Retinal pigment epithelial cell (primary cell): Measurements from ENCODE around the gene OTULIN.

Source experiments
- DNase-seq: peaks from one replicate; pipeline ENCODE4 v3.0.0-alpha.2; 2010; ENCODE audit warnings: low read depth
- H3K4me3 ChIP-seq: 2 replicates; pipeline ENCODE4 v1.5.1; 2011; ENCODE audit warnings: mild to moderate bottlenecking, low read length, control low read depth, moderate library complexity
- CTCF ChIP-seq: conservative IDR thresholded peaks from 2 replicates; pipeline ENCODE4 v1.5.1; 2011; ENCODE audit warnings: low read depth, low read length, control low read depth, inconsistent platforms

OTULIN gene

GRCh38 chr5:14696057-14696456 lies 31.5 kb downstream of the OTULIN start:
- DNase-seq: no peak
- TF ChIP-seq CTCF: no peak
- no peak overlapping the region for H3K4me3 ChIP-seq

DNA sequence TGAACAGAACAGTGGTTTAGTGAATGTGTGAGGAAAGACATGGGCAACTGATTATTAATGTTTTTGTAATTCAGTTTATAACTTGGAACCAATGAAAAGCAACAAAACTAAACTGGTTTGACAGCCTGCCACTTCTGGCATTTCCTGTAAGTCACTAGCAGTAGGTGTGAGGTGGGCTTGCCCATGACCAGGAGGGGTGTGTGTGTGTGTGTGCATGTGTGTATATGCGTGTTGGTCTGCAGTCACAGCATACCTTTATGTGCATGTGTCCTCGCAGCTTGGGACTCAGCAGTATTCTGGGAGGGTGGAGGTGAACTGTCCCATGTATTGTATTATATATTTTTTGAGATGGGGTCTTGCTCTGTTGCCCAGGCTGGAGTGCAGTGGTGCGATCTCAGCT lies 32.3 kb downstream of the OTULIN start:
- DNase-seq: no peak
- H3K4me3 ChIP-seq: no peak overlapping the region
- TF ChIP-seq CTCF: no peak

DNA sequence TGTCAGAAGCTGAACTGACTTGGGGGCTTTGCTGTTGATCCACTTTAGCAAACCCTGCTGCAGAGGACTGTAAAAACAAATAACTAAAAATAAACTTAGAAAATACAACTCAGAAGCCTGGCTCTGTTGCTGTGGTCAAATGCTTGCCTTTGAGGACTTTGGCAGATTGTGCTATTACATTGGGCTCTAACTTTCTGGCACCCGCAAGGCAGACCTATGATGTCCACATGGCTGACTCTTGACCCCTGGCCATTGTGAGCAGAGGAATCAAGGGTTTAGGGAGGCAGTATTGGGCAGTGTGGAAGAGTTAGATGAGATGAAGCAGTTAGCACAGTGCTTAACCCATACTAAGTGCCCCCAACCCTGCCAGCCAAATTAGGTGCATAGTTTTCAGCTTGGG lies 34.0 kb downstream of the OTULIN start:
- TF ChIP-seq CTCF: no peak
- no peak for DNase-seq
- H3K4me3 ChIP-seq: no peak overlapping the region

DNA sequence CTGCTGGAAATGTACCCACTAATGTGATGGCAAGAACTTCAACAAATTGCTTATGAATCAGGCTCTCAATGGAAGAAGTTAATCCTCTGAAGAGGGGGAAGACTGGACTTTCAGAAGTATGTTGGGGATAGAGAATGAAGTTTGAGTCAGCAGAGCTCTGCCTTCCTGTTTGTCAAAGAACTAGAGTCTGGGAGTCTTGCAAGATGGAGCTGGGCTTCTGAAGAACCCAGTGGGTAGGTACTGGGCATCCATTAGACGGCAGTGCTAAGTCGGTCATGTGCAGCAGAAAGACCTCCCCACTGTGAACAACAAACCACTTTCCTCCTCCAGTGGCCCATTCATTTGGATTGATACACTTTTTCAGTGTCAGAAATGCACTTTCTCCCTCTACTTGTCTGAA lies 34.6 kb downstream of the OTULIN start:
- DNase-seq: no peak
- no peak for TF ChIP-seq CTCF
- no peak overlapping the region for H3K4me3 ChIP-seq

GRCh38 chr5:14699807-14700400 lies 35.4 kb downstream of the OTULIN start:
- H3K4me3 ChIP-seq: no peak overlapping the region
- no peak for DNase-seq
- no peak for TF ChIP-seq CTCF

GRCh38 chr5:14700478-14701436 lies 36.2 kb downstream of the OTULIN start:
- no peak overlapping the region for H3K4me3 ChIP-seq
- DNase-seq: no peak
- no peak for TF ChIP-seq CTCF

- no peak for DNase-seq
- TF ChIP-seq CTCF: no peak
- no peak overlapping the region for H3K4me3 ChIP-seq
Measured at GRCh38 chr5:14701556-14701955, 37.0 kb downstream of the OTULIN start.
